Germinal center (tissue), 1 donor: ENCODE results near the gene CRYBA2.

Experiments used
- DNase-seq: peaks from one replicate; pipeline ENCODE4 v3.0.0; 2012; ENCODE audit warnings: mixed read lengths, low spot score

CRYBA2 gene

GRCh38 chr2:219023045-219023605, 29.9 kb upstream of the CRYBA2 start:
- DNase-seq = no peak

GRCh38 chr2:219022616-219023015, 29.4 kb upstream of the CRYBA2 start:
- no peak for DNase-seq

GRCh38 chr2:219022041-219022440, 28.8 kb upstream of the CRYBA2 start:
- DNase-seq = no peak

GRCh38 chr2:219021591-219021990, 28.4 kb upstream of the CRYBA2 start:
- DNase-seq = no peak

GRCh38 chr2:219020604-219021365, 27.6 kb upstream of the CRYBA2 start:
- DNase-seq = no peak

- DNase-seq = no peak
Measured at GRCh38 chr2:219019436-219019835, 26.2 kb upstream of the CRYBA2 start.

GRCh38 chr2:219018726-219019125, 25.5 kb upstream of the CRYBA2 start:
- DNase-seq = no peak

GRCh38 chr2:219018286-219018685, 25.1 kb upstream of the CRYBA2 start:
- DNase-seq = no peak

- DNase-seq = no peak
Measured at GRCh38 chr2:219017201-219017931, 24.1 kb upstream of the CRYBA2 start.

- DNase-seq = no peak
Measured at GRCh38 chr2:219016721-219017120, 23.5 kb upstream of the CRYBA2 start.

GRCh38 chr2:219010873-219011272, 17.7 kb upstream of the CRYBA2 start:
- DNase-seq = no peak

- DNase-seq = peak; percentile 61
Measured at GRCh38 chr2:219010162-219010756, 17.0 kb upstream of the CRYBA2 start.

GRCh38 chr2:219009294-219009693, 16.1 kb upstream of the CRYBA2 start:
- no peak for DNase-seq

GRCh38 chr2:219003979-219004378, 10.8 kb upstream of the CRYBA2 start:
- DNase-seq = no peak

GRCh38 chr2:219003267-219003634, 10.0 kb upstream of the CRYBA2 start:
- DNase-seq = no peak

GRCh38 chr2:219002395-219003266, 9.4 kb upstream of the CRYBA2 start:
- DNase-seq = no peak

GRCh38 chr2:219001577-219002394, 8.6 kb upstream of the CRYBA2 start:
- no peak for DNase-seq

- no peak for DNase-seq
Measured at GRCh38 chr2:219001100-219001576, 7.9 kb upstream of the CRYBA2 start.

GRCh38 chr2:219000569-219000960, 7.3 kb upstream of the CRYBA2 start:
- no peak for DNase-seq

GRCh38 chr2:218999881-219000568, 6.8 kb upstream of the CRYBA2 start:
- DNase-seq = no peak
